ENCODE results near the gene MYOCD. TPM values are rescaled to one million over a fixed set of nuclear protein-coding genes. Genes with fewer than 3 reads are reported as not detected.

The MYOCD gene
- total RNA-seq, 1 experiment from 2014 or later: not detected

DNA sequence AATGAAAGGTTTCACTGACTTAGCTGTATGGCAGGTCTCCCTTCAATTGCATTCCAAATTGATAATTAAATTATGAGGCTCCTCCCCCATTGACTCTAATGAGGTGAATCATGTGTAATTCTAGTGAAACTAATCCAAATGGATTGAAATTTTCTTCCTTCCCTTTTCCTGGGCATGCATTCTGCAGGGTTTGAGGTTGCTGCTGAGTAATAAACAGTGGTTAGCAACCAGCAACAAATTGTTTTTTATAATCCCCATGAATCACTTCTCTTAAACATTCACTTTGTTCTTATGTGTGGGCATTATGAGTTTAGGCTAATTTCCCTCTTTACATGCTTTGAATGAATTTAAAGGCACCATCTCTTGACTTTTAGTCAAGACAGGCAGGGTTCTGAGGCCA lies 43.4 kb downstream of the MYOCD start:
- H3K9ac ChIP-seq (ENCODE audit: low read length): no peak overlapping the region
- H3K27me3 ChIP-seq (ENCODE audit: insufficient read depth, low read length): peaks cover 10% of the 10 kb centered on the region
- H4K20me1 ChIP-seq (ENCODE audit: insufficient read depth): no peaks in the 10 kb centered on the region
- H3K79me2 ChIP-seq (ENCODE audit: insufficient read depth, low read length): no peaks in the 10 kb centered on the region
- H3K36me3 ChIP-seq (ENCODE audit: control insufficient read depth in 1 of 2, insufficient read depth in 2 of 2, low read length in 2 of 2): no peaks in the 10 kb centered on the region
- no peak overlapping the region for H3K4me2 ChIP-seq (ENCODE audit: low read length)
- no peak overlapping the region for H3K4me3 ChIP-seq (replicated peaks in 1 of 2; ENCODE audit: low read depth in 1 of 2, low read length in 2 of 2)
- BruUV-seq (replicated peaks): no TSS peak
- H3K9me3 ChIP-seq (ENCODE audit: control insufficient read depth in 1 of 2, insufficient read depth in 1 of 2, low read depth in 1 of 2, low read length in 2 of 2): no peaks in the 10 kb centered on the region
- no peak for TF ChIP-seq ELF1 (IDR thresholded peaks at IDR 0.05; ENCODE audit: borderline replicate concordance, low read depth)
- no peak for TF ChIP-seq SRF (IDR thresholded peaks at IDR 0.05; ENCODE audit: low read depth)
- no peak for TF ChIP-seq ZFX (IDR thresholded peaks at IDR 0.05)
- no peak for TF ChIP-seq CBX3 (IDR thresholded peaks at IDR 0.05; ENCODE audit: low read depth)
- no peak for TF ChIP-seq RAD21 (IDR thresholded peaks at IDR 0.05; ENCODE audit: low read depth)
- TF ChIP-seq, protein P1, sequence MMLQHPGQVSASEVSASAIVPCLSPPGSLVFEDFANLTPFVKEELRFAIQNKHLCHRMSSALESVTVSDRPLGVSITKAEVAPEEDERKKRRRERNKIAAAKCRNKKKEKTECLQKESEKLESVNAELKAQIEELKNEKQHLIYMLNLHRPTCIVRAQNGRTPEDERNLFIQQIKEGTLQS (IDR thresholded peaks at IDR 0.05): no peak
- no peak overlapping the region for H3K27ac ChIP-seq (ENCODE audit: low read depth, low read length)
- intact Hi-C loops (cut with micrococcal nuclease): no loop called here
- RAD21 ChIA-PET (ENCODE audit: low non-redundant PET in 1 of 2, low total read pairs in 2 of 2, uncharacterized antibody in 2 of 2, unreplicated experiment in 2 of 2): no interaction called here
- no peak for DNase-seq (ENCODE audit: low read depth, low spot score)
- POLR2A ChIA-PET: no interaction called here
- H3K4me1 ChIP-seq (ENCODE audit: control insufficient read depth in 1 of 2, insufficient read depth in 2 of 2, low read length in 2 of 2): no peaks in the 10 kb centered on the region
- no peaks in the 10 kb centered on the region for H3K9me2 ChIP-seq (ENCODE audit: insufficient read depth)
- no peak for ATAC-seq
- CTCF ChIA-PET: no interaction called here
- H2AFZ ChIP-seq (ENCODE audit: low read depth, low read length, poor library complexity, severe bottlenecking): no peak overlapping the region

DNA sequence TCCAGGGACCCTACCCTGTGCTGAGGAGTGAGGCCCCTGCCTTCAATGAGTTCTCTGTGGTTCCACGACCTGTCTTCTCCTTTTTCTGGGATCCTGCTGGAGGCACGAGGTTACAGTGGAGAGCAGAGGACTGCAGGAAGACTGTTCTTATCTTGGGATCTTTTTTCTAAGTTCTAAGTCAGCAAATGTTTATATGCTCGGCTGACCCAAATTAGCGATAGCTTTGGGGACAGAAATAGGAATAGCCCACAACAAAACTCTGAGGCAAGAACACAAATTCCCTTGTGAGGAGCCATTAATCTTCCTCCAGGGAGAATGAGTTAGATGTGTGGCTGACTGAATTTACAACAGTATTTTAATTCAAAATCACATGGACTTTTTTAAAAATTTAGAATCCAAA lies 46.7 kb downstream of the MYOCD start:
- H3K36me3 ChIP-seq (ENCODE audit: control insufficient read depth in 1 of 2, insufficient read depth in 2 of 2, low read length in 2 of 2): no peaks in the 10 kb centered on the region
- no peak overlapping the region for H3K9ac ChIP-seq (ENCODE audit: low read length)
- no peaks in the 10 kb centered on the region for H4K20me1 ChIP-seq (ENCODE audit: insufficient read depth)
- no peak overlapping the region for H3K27ac ChIP-seq (ENCODE audit: low read depth, low read length)
- ChIA-PET RAD21 (ENCODE audit: low non-redundant PET in 1 of 2, low total read pairs in 2 of 2, uncharacterized antibody in 2 of 2, unreplicated experiment in 2 of 2) (no interaction called here), CTCF (no interaction called here), POLR2A (no interaction called here)
- H3K79me2 ChIP-seq (ENCODE audit: insufficient read depth, low read length): no peaks in the 10 kb centered on the region
- no peaks in the 10 kb centered on the region for H3K9me3 ChIP-seq (ENCODE audit: control insufficient read depth in 1 of 2, insufficient read depth in 1 of 2, low read depth in 1 of 2, low read length in 2 of 2)
- no peak for ATAC-seq
- H3K4me2 ChIP-seq (ENCODE audit: low read length): no peak overlapping the region
- no peak for DNase-seq (ENCODE audit: low read depth, low spot score)
- H3K9me2 ChIP-seq (ENCODE audit: insufficient read depth): no peaks in the 10 kb centered on the region
- intact Hi-C loops (cut with micrococcal nuclease): no loop called here
- peaks cover 25% of the 10 kb centered on the region; the same call in 1 of the 2 replicates for H3K27me3 ChIP-seq (ENCODE audit: insufficient read depth, low read length)
- BruUV-seq (replicated peaks): no TSS peak
- no peak overlapping the region for H3K4me3 ChIP-seq (replicated peaks in 1 of 2; ENCODE audit: low read depth in 1 of 2, low read length in 2 of 2)
- no peaks in the 10 kb centered on the region for H3K4me1 ChIP-seq (ENCODE audit: control insufficient read depth in 1 of 2, insufficient read depth in 2 of 2, low read length in 2 of 2)
- H2AFZ ChIP-seq (ENCODE audit: low read depth, low read length, poor library complexity, severe bottlenecking): no peak overlapping the region
- TF ChIP-seq, protein P2, sequence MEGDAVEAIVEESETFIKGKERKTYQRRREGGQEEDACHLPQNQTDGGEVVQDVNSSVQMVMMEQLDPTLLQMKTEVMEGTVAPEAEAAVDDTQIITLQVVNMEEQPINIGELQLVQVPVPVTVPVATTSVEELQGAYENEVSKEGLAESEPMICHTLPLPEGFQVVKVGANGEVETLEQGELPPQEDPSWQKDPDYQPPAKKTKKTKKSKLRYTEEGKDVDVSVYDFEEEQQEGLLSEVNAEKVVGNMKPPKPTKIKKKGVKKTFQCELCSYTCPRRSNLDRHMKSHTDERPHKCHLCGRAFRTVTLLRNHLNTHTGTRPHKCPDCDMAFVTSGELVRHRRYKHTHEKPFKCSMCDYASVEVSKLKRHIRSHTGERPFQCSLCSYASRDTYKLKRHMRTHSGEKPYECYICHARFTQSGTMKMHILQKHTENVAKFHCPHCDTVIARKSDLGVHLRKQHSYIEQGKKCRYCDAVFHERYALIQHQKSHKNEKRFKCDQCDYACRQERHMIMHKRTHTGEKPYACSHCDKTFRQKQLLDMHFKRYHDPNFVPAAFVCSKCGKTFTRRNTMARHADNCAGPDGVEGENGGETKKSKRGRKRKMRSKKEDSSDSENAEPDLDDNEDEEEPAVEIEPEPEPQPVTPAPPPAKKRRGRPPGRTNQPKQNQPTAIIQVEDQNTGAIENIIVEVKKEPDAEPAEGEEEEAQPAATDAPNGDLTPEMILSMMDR (IDR thresholded peaks at IDR 0.05 in 2 of 3, conservative IDR thresholded peaks at IDR 0.05 in 1 of 3; ENCODE audit: borderline replicate concordance in 1 of 3, insufficient read depth in 1 of 3, low read depth in 2 of 3, low read length in 2 of 3): no peak
- no peak for TF ChIP-seq ZFX (IDR thresholded peaks at IDR 0.05)
- TF ChIP-seq, protein P1 (IDR thresholded peaks at IDR 0.05): no peak
- TF ChIP-seq, protein P3, sequence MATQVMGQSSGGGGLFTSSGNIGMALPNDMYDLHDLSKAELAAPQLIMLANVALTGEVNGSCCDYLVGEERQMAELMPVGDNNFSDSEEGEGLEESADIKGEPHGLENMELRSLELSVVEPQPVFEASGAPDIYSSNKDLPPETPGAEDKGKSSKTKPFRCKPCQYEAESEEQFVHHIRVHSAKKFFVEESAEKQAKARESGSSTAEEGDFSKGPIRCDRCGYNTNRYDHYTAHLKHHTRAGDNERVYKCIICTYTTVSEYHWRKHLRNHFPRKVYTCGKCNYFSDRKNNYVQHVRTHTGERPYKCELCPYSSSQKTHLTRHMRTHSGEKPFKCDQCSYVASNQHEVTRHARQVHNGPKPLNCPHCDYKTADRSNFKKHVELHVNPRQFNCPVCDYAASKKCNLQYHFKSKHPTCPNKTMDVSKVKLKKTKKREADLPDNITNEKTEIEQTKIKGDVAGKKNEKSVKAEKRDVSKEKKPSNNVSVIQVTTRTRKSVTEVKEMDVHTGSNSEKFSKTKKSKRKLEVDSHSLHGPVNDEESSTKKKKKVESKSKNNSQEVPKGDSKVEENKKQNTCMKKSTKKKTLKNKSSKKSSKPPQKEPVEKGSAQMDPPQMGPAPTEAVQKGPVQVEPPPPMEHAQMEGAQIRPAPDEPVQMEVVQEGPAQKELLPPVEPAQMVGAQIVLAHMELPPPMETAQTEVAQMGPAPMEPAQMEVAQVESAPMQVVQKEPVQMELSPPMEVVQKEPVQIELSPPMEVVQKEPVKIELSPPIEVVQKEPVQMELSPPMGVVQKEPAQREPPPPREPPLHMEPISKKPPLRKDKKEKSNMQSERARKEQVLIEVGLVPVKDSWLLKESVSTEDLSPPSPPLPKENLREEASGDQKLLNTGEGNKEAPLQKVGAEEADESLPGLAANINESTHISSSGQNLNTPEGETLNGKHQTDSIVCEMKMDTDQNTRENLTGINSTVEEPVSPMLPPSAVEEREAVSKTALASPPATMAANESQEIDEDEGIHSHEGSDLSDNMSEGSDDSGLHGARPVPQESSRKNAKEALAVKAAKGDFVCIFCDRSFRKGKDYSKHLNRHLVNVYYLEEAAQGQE (IDR thresholded peaks at IDR 0.05; ENCODE audit: low read depth): no peak
- TF ChIP-seq, protein P4, sequence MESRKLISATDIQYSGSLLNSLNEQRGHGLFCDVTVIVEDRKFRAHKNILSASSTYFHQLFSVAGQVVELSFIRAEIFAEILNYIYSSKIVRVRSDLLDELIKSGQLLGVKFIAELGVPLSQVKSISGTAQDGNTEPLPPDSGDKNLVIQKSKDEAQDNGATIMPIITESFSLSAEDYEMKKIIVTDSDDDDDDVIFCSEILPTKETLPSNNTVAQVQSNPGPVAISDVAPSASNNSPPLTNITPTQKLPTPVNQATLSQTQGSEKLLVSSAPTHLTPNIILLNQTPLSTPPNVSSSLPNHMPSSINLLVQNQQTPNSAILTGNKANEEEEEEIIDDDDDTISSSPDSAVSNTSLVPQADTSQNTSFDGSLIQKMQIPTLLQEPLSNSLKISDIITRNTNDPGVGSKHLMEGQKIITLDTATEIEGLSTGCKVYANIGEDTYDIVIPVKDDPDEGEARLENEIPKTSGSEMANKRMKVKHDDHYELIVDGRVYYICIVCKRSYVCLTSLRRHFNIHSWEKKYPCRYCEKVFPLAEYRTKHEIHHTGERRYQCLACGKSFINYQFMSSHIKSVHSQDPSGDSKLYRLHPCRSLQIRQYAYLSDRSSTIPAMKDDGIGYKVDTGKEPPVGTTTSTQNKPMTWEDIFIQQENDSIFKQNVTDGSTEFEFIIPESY (IDR thresholded peaks at IDR 0.05; ENCODE audit: extremely low read depth, insufficient replicate concordance, low read length): no peak
- no peak for TF ChIP-seq CEBPB (IDR thresholded peaks at IDR 0.05; ENCODE audit: low read depth)
- no peak for TF ChIP-seq ELF1 (IDR thresholded peaks at IDR 0.05; ENCODE audit: borderline replicate concordance, low read depth)
- TF ChIP-seq TCF7L2 (IDR thresholded peaks at IDR 0.05; ENCODE audit: borderline replicate concordance, extremely low read depth, insufficient read depth, insufficient read length): no peak
- no peak for TF ChIP-seq POLR2AphosphoS5 (IDR thresholded peaks at IDR 0.05; ENCODE audit: low read depth, low read length)
- TF ChIP-seq SRF (IDR thresholded peaks at IDR 0.05; ENCODE audit: low read depth): no peak
